Measurements from ENCODE around the gene ROBO1.

ROBO1 gene

GRCh38 chr3:78621061-78621716 lies 1146.6 kb downstream of the ROBO1 start:
- in situ Hi-C loops (cut with HindIII; ENCODE audit: low pct_ligation_motif_present, low pct_unique_long_range_greater_than_20kb, low sequenced_read_pairs) = no loop called here
- DNase-seq = no peak

DNA sequence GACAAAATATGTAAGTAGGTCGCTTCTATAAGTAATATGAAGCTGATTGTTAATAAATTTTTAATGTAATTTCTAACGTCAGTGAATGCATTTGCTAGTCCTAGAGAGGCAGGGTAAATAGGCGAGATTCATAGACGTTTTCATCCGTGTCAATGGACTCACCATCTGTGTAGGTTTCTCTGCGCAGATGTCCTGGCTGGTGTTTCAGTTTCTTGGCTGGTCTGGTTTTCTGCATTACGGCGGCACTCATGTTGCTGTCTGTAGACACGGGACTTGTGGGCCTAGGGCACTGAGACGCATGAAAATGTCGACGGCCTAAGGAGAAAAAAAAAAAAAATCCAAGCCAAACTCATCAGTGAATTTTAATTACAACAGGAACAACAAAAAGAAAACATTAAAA lies 1153.3 kb downstream of the ROBO1 start:
- no peak for DNase-seq
- in situ Hi-C loops (cut with HindIII; ENCODE audit: low pct_ligation_motif_present, low pct_unique_long_range_greater_than_20kb, low sequenced_read_pairs) = no loop called here

DNA sequence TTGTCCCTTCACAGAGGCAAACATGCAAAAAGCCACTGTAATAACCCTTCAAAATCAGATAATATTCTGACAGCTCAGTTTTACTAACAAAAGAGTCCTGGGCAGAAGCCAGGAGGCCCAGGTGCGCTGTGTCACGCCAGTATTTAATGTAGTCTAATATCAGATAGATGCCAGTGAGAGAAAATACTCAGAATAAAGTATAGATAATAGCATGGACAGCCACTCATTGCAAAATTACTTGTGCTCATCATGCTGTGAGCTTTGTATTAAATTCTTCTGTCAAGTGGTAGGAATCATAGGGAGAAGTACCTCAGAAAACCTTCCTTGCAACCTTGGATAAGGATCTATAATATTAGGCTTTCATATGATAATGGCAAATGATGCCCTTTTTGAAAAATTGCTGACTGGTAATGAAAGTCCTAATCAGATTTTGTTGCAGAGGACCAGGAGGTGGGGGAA lies 1154.3 kb downstream of the ROBO1 start:
- in situ Hi-C loops (cut with HindIII; ENCODE audit: low pct_ligation_motif_present, low pct_unique_long_range_greater_than_20kb, low sequenced_read_pairs) = no loop called here
- no peak for DNase-seq

DNA sequence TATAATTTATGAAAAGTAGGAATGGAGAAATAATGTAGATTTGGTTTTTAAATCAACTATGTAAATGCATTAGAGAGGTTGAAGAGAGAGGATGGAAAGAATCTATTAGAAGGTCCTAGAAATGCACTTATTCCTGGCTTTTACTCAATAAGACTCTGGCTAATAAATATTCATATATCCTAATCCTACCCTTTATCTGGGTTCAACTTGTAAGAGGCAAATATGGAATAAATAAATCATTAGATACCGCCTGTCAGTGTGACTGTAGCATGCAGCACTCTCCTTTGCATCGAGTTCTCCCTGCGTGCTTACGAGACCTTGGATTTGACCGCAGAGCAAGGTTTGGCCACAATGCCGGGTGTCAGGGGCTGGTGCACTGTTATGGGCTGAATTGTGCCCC lies 1156.5 kb downstream of the ROBO1 start:
- no peak for DNase-seq
- in situ Hi-C loops (cut with HindIII; ENCODE audit: low pct_ligation_motif_present, low pct_unique_long_range_greater_than_20kb, low sequenced_read_pairs) = no loop called here

DNA sequence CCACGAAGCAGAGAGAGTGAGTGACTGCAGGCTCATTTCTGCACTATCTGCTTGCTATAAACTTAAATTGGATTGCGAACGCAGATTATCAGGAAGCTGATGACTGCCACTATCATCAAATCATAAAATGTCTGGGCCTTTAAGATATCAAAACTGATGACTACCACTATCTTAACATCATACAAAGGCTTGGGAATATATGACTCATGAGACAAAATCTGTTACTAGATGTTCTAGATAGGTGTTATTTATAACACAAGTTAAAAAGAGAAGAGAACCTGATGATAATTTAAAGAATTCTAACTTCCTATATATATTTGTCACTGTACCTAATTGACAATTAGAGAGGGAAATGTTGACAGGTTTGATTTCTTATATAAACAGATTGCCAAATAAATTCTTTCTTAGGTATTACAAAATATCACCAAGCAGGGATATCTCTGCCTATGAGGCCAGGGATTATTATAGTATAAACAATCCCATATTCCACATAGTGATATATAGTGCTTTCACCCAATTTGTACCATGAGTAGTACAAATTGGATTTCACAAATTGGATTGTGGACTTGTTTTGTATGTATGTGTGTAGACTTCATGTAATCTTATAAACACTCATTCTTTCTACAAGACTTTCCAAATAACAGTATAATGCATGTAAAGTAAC lies 1157.2 kb downstream of the ROBO1 start:
- in situ Hi-C loops (cut with HindIII; ENCODE audit: low pct_ligation_motif_present, low pct_unique_long_range_greater_than_20kb, low sequenced_read_pairs) = no loop called here
- no peak for DNase-seq

GRCh38 chr3:78606756-78607155 lies 1161.0 kb downstream of the ROBO1 start:
- in situ Hi-C loops (cut with HindIII; ENCODE audit: low pct_ligation_motif_present, low pct_unique_long_range_greater_than_20kb, low sequenced_read_pairs) = no loop called here
- DNase-seq = no peak

DNA sequence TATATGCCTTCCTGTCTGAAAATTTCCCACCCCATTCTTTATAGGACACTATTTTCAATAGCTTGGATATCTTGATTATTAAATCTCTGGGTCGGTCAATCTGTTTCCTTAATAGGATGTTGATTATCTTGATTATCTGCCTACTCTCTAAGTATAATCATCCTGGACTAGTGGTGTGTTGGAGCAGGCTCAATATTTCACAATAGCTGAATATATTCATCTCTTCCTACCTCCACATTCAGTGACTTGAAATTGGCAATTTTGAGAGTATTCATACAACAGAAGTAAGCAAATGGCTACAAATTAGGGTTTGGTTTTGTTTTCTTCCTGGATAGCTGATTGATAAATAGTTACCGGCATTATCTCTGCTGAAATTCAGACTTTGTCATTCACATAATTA lies 1162.6 kb downstream of the ROBO1 start:
- DNase-seq = no peak
- in situ Hi-C loops (cut with HindIII; ENCODE audit: low pct_ligation_motif_present, low pct_unique_long_range_greater_than_20kb, low sequenced_read_pairs) = no loop called here

GRCh38 chr3:78604341-78604740 lies 1163.5 kb downstream of the ROBO1 start:
- DNase-seq = no peak
- in situ Hi-C loops (cut with HindIII; ENCODE audit: low pct_ligation_motif_present, low pct_unique_long_range_greater_than_20kb, low sequenced_read_pairs) = no loop called here

GRCh38 chr3:78601249-78601648 lies 1166.5 kb downstream of the ROBO1 start:
- DNase-seq = no peak
- in situ Hi-C loops (cut with HindIII; ENCODE audit: low pct_ligation_motif_present, low pct_unique_long_range_greater_than_20kb, low sequenced_read_pairs) = no loop called here

DNA sequence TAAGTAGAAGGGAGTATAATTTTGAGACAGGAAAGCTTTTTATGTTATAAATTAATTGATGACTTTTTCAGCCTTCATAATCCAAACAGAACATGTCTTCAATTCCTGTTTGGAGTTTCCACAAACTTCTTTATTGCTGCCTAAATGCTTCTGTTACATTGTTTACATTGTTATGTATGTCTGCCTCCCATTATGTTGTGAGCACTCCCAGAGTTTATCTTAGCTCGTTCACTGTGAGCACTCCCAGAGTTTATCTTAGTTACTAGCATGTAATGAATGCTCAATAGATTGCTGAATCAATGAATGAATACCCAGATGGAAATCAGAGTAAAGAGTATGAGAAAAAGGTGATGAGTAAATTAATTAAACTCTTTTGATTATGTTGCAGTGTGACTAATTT lies 1178.0 kb downstream of the ROBO1 start:
- DNase-seq = no peak
- in situ Hi-C loops (cut with HindIII; ENCODE audit: low pct_ligation_motif_present, low pct_unique_long_range_greater_than_20kb, low sequenced_read_pairs) = no loop called here

DNA sequence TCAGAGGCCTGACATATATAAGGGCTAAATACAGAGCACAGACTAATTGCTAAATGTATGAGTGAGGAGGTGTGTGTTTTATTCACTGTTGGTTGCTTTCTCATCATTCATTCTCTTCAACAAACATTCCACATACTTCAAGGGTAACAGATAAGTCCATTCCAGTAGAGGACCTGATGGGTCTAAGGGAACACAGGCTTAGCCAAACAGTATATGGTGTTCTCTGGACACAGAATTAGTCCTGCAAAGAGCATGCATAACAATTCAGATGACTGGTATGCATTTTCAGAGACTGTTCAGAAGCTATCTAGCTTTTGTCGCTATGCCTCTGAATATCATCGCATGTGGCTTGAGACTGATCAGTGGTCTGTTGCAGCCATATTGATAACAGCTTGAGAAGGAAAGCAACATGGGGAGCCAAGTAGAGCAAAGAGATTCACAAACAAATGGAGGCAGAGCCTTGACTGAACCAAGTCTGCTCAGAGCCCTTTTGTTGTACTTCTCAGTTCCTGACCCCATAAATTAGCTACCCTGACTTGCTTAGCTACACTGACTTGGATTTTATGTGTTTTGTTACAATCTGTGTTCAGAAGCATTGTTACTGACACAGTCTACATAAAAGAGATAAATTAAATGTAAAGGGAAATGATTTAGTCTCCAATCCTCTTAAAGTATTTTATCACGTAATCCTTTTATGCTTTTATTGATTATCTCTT lies 1178.7 kb downstream of the ROBO1 start:
- DNase-seq = no peak
- in situ Hi-C loops (cut with HindIII; ENCODE audit: low pct_ligation_motif_present, low pct_unique_long_range_greater_than_20kb, low sequenced_read_pairs) = no loop called here

- in situ Hi-C loops (cut with HindIII; ENCODE audit: low pct_ligation_motif_present, low pct_unique_long_range_greater_than_20kb, low sequenced_read_pairs) = no loop called here
- no peak for DNase-seq
Measured at GRCh38 chr3:78580681-78581080, 1187.1 kb downstream of the ROBO1 start.

DNA sequence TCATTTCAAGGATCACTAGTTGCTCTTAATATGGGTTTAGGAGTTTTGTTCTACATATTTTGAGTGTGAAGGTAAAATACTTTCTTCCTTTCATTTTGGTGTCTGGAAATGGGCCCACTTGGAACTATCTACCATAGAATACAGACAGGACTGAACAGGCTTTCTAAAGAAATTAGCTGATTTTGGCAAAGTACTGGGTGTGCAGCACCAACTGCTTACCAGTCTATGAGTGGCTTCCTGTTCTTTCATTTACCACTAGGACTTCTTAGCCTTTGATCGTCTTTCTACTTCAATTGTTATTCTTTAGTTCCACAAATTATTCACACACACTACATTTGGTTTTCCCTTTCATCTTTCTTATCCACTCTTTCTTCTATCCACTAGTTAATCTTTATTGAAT lies 1196.3 kb downstream of the ROBO1 start:
- no peak for DNase-seq
- in situ Hi-C loops (cut with HindIII; ENCODE audit: low pct_ligation_motif_present, low pct_unique_long_range_greater_than_20kb, low sequenced_read_pairs) = no loop called here

DNA sequence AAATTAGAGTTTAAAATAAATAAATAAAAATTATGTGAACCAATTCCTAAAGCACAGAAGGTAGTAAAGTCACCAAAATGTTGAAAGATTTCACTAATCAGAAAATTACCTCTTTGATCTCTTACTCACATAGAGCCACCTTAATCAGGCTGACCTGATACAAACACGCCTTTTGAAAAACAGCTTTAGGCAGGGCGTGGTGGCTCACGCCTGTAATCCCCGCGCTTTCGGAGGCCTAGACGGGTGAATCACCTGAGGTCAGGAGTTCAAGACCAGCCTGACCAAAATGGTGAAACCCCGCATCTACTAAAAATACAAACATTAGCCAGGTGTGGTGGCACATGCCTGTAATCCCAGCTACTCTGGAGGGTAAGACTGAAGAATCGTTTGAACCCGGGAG lies 1197.3 kb downstream of the ROBO1 start:
- in situ Hi-C loops (cut with HindIII; ENCODE audit: low pct_ligation_motif_present, low pct_unique_long_range_greater_than_20kb, low sequenced_read_pairs) = no loop called here
- DNase-seq = no peak

- in situ Hi-C loops (cut with HindIII; ENCODE audit: low pct_ligation_motif_present, low pct_unique_long_range_greater_than_20kb, low sequenced_read_pairs) = no loop called here
Measured at GRCh38 chr3:78569804-78570203, 1198.0 kb downstream of the ROBO1 start.

DNA sequence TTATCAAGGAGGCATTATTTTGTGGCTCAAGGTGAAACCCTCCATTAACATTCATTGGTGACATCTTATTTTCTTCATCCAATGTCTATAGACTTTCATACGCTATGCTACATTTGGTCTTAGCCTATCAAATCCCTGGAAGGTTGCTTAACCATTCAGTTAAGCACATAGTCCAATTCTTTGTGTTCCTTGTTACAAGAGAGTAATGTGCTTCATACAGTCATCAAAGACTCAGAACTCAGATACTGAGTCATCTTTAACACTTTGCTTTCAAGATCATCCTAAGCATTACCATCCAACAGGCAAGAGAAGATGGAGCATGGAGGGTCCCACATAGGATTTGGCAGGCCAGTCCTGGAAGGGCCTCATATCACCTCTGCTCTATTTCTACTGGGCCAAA lies 1202.1 kb downstream of the ROBO1 start:
- in situ Hi-C loops (cut with HindIII; ENCODE audit: low pct_ligation_motif_present, low pct_unique_long_range_greater_than_20kb, low sequenced_read_pairs) = no loop called here

More at GRCh38 chr3:78569804-78570203, 1198.0 kb downstream of the ROBO1 start:
- no peak for DNase-seq

GRCh38 chr3:78562328-78562727 lies 1205.5 kb downstream of the ROBO1 start:
- no peak for DNase-seq
- in situ Hi-C loops (cut with HindIII; ENCODE audit: low pct_ligation_motif_present, low pct_unique_long_range_greater_than_20kb, low sequenced_read_pairs) = no loop called here

More for the DNA sequence above, 1202.1 kb downstream of the ROBO1 start:
- DNase-seq = no peak

All from ACHN (cell line).